A549 (cell line): ENCODE measurements around the gene DCUN1D2.

Experiments
- CHD2 ChIP-seq: fragments of 150-350 bp; IDR thresholded peaks from 2 replicates; pipeline ENCODE4 v1.6.1; 2014; ENCODE audit warnings: low read length; ENCODE audit not compliant: partially characterized antibody
- CTCF ChIP-seq: fragments of >200 bp; sonication (Bioruptor Twin); formaldehyde crosslinking; IDR thresholded peaks from 3 replicates; pipeline ENCODE4 v1.5.1; 2016
- ESRRA ChIP-seq: fragments of 150-350 bp; IDR thresholded peaks from 2 replicates; pipeline ENCODE4 v1.6.1; 2014; ENCODE audit warnings: mild to moderate bottlenecking, low read length, borderline replicate concordance
- MYC ChIP-seq: IDR thresholded peaks from 2 replicates; pipeline ENCODE4 v1.6.1; 2012; ENCODE audit warnings: mild to moderate bottlenecking, inconsistent platforms, low read length, improper control_type of control experiment, borderline replicate concordance
- NR3C1 ChIP-seq: fragments of >200 bp; sonication (Bioruptor Twin); formaldehyde crosslinking; IDR thresholded peaks from 3 replicates; pipeline ENCODE4 v1.6.1; 2017
- PHF8 ChIP-seq: fragments of 200-600 bp; sonication (generic); IDR thresholded peaks from 2 replicates; pipeline ENCODE4 v1.6.1; 2016; ENCODE audit warnings: low read depth, mild to moderate bottlenecking, antibody characterized with exemption, moderate library complexity, borderline replicate concordance
- POLR2A ChIP-seq: IDR thresholded peaks from 2 replicates; pipeline ENCODE4 v1.6.1; 2012; ENCODE audit warnings: mild to moderate bottlenecking, low read length
- REST ChIP-seq: fragments of 200-600 bp; sonication (generic); IDR thresholded peaks from 2 replicates; pipeline ENCODE4 v1.6.1; 2016; ENCODE audit warnings: antibody characterized with exemption, mild to moderate bottlenecking, moderate library complexity
- SMC3 ChIP-seq: fragments of >200 bp; sonication (Bioruptor Twin); formaldehyde crosslinking; IDR thresholded peaks from 3 replicates; pipeline ENCODE4 v1.6.1; 2018; ENCODE audit warnings: inconsistent platforms
- TFCP2L1 ChIP-seq: fragments of 250-450 bp; sonication (Bioruptor Pico); IDR thresholded peaks from 2 replicates; pipeline ENCODE4 v1.5.0; 2021; ENCODE audit warnings: mild to moderate bottlenecking
- USF2 ChIP-seq: fragments of 450-650 bp; IDR thresholded peaks from 2 replicates; pipeline ENCODE4 v1.6.1; 2014; ENCODE audit warnings: antibody characterized with exemption
- ZNF302 ChIP-seq: fragments of 250-450 bp; sonication (Bioruptor Pico); IDR thresholded peaks from 2 replicates; pipeline ENCODE4 v1.9.0; 2021; ENCODE audit warnings: inconsistent platforms, mild to moderate bottlenecking, moderate library complexity
- TF ChIP-seq, protein P1 (sequence below): IDR thresholded peaks from 2 replicates; pipeline ENCODE4 v1.6.1; 2012
- TF ChIP-seq, protein P2 (sequence below): fragments of 150-350 bp; IDR thresholded peaks from 2 replicates; pipeline ENCODE4 v1.6.1; 2014; ENCODE audit warnings: low read depth, mild to moderate bottlenecking, low read length

- TF ChIP-seq, protein P1, sequence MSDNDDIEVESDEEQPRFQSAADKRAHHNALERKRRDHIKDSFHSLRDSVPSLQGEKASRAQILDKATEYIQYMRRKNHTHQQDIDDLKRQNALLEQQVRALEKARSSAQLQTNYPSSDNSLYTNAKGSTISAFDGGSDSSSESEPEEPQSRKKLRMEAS, result no peak
- TF ChIP-seq TFCP2L1 (CRISPR knock-in tag), result no peak
- no peak for TF ChIP-seq ESRRA
- no peak for TF ChIP-seq CTCF
- no peak for TF ChIP-seq POLR2A
- no peak for TF ChIP-seq SMC3
- no peak for TF ChIP-seq MYC
- no peak for TF ChIP-seq NR3C1
- no peak for TF ChIP-seq PHF8
- no peak for TF ChIP-seq USF2
- no peak for TF ChIP-seq ZNF302 (CRISPR knock-in tag)
- no peak for TF ChIP-seq CHD2
- TF ChIP-seq, protein P2, sequence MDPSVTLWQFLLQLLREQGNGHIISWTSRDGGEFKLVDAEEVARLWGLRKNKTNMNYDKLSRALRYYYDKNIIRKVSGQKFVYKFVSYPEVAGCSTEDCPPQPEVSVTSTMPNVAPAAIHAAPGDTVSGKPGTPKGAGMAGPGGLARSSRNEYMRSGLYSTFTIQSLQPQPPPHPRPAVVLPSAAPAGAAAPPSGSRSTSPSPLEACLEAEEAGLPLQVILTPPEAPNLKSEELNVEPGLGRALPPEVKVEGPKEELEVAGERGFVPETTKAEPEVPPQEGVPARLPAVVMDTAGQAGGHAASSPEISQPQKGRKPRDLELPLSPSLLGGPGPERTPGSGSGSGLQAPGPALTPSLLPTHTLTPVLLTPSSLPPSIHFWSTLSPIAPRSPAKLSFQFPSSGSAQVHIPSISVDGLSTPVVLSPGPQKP, result no peak
- TF ChIP-seq REST, result no peak
These were observed 3.8 kb downstream of the DCUN1D2 start for GRCh38 chr13:113486698-113487097.
